Breast epithelium (tissue), 3 donors: Measurements from ENCODE around the gene FGF21.

Source experiments
- POLR2A ChIP-seq: fragments of 450-650 bp; IDR thresholded peaks from one replicate; pipeline ENCODE4 v1.6.1; 2016; ENCODE audit warnings: antibody characterized with exemption, mild to moderate bottlenecking, moderate library complexity
- TF ChIP-seq, protein P1 (sequence below), 3 donors: fragments of 450-650 bp; IDR thresholded peaks; one replicate each; pipeline ENCODE4 v1.5.1; 2016 to 2017; ENCODE audit warnings: antibody characterized with exemption in 3 of 3, mild to moderate bottlenecking in 3 of 3, moderate library complexity in 3 of 3

DNA sequence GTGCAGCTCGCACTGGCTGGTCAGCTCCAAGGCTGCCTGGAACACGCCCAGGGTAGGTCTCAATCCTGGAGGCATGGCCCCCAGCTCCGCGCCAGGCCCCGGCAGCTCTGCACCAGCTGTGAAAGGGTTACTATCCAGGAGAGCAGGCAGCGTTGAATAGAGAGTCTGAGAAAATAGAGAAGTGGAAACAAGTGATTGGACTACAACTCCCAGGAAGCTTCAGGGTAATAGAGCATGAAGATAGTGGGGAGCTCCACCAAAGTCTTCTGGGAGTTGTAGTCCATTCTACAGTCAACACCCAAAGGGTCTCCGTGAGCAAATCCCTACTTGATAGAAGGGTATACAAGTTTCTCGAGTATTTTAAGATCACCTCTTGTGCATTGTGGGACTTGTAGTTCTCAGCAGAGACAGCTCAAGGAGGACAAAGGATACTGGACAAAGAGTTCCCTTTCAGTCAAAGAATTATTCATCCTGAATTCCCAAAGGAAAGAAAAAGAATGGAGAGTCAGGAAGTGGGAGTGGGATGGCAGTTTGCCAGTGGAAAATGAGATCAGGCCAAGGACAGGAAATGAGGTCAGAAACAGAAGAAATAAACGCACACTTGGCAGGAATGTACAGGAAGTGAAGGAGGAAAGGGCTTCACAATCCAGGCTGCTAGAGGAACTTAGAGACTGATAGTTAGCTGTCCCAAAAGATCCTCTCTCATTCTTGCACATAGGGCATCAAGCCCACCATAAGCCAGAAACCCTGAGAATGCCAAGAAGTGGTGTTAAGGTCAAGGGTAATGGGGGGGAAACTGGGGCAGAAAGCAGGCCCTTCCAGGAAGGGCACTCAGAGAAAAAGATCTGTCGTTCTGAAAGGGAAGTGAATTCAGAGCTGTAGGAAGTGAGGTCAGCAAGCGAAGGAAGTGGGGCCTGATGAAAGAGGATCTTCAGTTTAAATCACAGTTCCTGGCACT, 30.2 kb upstream of the FGF21 start:
- TF ChIP-seq, protein P1, sequence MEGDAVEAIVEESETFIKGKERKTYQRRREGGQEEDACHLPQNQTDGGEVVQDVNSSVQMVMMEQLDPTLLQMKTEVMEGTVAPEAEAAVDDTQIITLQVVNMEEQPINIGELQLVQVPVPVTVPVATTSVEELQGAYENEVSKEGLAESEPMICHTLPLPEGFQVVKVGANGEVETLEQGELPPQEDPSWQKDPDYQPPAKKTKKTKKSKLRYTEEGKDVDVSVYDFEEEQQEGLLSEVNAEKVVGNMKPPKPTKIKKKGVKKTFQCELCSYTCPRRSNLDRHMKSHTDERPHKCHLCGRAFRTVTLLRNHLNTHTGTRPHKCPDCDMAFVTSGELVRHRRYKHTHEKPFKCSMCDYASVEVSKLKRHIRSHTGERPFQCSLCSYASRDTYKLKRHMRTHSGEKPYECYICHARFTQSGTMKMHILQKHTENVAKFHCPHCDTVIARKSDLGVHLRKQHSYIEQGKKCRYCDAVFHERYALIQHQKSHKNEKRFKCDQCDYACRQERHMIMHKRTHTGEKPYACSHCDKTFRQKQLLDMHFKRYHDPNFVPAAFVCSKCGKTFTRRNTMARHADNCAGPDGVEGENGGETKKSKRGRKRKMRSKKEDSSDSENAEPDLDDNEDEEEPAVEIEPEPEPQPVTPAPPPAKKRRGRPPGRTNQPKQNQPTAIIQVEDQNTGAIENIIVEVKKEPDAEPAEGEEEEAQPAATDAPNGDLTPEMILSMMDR (IDR thresholded peaks at IDR 0.05) = peak in 1 of 3 donors; percentile 12
- no peak for TF ChIP-seq POLR2A
